GM10248 (cell line): Measurements from ENCODE around the gene PCLAF.
"Not testable (repeated sequence)": the region's sequence is repeated elsewhere in the genome, so short reads cannot be mapped to it uniquely, and the experiment has no call there.

Experiments used
- CTCF ChIA-PET: fragments of 300-600 bp; sonication (Branson Sonifier 250); formaldehyde crosslinking; extraction: SDS; loops from one replicate; lab custom pipeline; 2021; ENCODE audit warnings: antibody characterized with exemption; lab: Yijun Ruan, JAX
- POLR2A ChIA-PET: fragments of 350-650 bp; sonication (Branson Sonifier 250); formaldehyde crosslinking; extraction: SDS; loops from one replicate; lab custom pipeline; 2020; ENCODE audit warnings: antibody characterized with exemption; lab: Yijun Ruan, JAX
- DNase-seq: peaks from one replicate; pipeline ENCODE4 v3.0.0; 2012; ENCODE audit errors: extremely low spot score
- TF ChIP-seq, protein P1 (sequence below): IDR thresholded peaks from 2 replicates; pipeline ENCODE4 v1.5.1; 2012; ENCODE audit warnings: mild to moderate bottlenecking, low read depth; ENCODE audit errors: extremely low read depth, missing control alignments, control extremely low read depth

PCLAF gene

DNA sequence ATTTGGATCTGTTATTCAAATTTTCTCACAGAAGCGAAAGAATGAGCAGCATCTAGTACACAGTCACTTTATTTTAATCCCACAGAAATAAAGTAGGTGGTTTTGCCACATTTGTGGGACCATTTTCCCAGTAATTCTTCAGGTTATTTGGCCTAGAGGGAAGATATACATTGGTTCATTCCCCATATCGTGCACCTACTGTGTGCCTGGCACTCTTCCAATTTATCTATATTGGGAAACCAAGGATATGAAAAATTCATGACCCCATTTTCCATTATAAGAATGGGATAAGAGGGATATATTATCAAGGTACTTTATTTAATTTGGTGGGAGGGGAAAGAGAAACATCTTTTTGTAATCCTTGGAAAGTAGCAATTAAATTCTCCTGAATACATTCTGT lies 41.5 kb upstream of the PCLAF start:
- DNase-seq = no peak
- ChIA-PET POLR2A (no interaction called here), CTCF (no interaction called here)
- TF ChIP-seq, protein P1, sequence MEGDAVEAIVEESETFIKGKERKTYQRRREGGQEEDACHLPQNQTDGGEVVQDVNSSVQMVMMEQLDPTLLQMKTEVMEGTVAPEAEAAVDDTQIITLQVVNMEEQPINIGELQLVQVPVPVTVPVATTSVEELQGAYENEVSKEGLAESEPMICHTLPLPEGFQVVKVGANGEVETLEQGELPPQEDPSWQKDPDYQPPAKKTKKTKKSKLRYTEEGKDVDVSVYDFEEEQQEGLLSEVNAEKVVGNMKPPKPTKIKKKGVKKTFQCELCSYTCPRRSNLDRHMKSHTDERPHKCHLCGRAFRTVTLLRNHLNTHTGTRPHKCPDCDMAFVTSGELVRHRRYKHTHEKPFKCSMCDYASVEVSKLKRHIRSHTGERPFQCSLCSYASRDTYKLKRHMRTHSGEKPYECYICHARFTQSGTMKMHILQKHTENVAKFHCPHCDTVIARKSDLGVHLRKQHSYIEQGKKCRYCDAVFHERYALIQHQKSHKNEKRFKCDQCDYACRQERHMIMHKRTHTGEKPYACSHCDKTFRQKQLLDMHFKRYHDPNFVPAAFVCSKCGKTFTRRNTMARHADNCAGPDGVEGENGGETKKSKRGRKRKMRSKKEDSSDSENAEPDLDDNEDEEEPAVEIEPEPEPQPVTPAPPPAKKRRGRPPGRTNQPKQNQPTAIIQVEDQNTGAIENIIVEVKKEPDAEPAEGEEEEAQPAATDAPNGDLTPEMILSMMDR = no peak

DNA sequence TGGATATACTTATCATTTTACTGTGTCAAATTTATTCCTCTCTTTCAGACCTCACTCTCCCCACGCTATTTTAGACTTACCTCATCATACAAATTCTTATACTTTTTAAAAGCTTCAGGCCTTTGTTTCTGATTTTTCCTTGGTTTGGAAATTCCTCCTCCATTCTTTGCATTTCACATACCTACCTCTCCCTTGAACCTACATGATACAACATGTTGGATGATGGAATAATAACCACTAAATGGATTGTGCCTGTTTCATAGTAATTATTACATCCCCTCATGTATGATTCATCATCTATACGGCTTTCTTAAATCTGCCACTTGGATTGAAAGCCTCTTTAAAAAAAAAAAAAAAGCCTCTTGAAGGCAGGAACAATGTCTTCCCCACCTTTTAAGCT lies 31.0 kb upstream of the PCLAF start:
- TF ChIP-seq, protein P1 = no peak
- POLR2A ChIA-PET = no interaction called here
- CTCF ChIA-PET = interaction anchor here (0.8 to 1.5 kb wide), 2 partner anchors 8 to 13 kb away, joined by 3 to 5 read pairs; no protein-coding TSS in a partner anchor
- no peak for DNase-seq

DNA sequence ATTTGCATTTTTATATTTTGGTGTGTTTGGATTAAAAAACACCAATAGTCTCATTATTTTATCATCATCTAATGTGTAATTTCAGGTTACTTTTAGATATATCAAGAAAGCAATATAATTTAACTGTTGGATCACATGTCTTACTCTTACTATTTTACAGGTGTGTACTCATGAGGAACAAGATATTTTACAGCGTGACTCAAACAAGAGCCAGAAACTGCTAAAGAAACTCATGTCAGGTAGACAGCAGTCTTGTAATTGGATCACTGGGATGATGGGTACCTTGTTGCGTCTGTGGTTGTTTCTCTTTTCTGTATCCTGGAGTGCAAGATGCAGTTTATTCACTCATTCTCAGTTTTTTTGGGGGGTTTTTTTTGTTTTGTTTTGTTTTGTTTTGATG lies 19.3 kb upstream of the PCLAF start:
- ChIA-PET POLR2A (no interaction called here), CTCF (no interaction called here)
- TF ChIP-seq, protein P1 = no peak
- DNase-seq = no peak

DNA sequence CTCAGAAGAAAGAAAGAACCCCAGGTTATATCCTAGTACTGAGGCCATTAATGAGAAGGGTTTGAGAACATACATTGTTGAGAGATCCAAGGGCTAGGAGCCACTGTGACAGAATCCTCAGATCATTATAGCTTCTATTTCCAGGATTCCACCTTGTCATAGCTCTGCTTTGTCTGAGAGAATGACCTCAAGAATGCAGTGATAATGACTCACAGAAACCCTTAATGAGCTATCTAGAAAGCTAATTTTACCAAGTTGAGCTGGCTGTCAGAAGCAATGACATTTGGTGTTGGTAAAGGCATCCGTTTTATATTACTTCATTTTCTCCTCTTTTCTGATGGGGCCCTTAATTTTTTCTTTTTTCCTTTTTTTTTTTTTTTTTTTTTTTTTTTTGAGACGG lies 17.3 kb upstream of the PCLAF start:
- ChIA-PET CTCF (interaction anchor here (0.9 to 1.6 kb wide), 4 partner anchors 11 to 15 kb away, joined by 3 to 9 read pairs (median 4); partner anchors contain the start of gene TRIP4), POLR2A (no interaction called here)
- TF ChIP-seq, protein P1 = no peak
- no peak for DNase-seq

DNA sequence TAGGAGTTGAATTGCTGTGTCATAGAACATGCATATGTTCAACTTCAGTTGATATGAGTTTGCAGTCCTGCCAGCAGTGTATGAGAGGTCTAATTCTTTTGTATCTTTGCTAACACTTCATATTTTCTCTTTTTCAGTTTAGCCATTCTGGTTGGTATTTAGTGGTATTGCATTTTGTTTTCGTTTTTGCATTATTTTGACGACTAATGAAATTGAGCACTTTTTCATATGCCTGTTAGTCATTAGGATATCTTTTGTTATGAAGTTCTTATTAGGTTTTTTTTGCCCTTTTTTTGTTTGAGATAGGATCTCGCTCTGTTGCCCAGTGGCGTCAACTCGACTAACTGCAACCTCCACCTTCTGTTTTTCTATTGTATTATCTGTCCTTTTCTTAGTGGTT lies 15.5 kb upstream of the PCLAF start:
- POLR2A ChIA-PET = no interaction called here
- no peak for DNase-seq
- TF ChIP-seq, protein P1 = no peak
- CTCF ChIA-PET = no interaction called here

DNA sequence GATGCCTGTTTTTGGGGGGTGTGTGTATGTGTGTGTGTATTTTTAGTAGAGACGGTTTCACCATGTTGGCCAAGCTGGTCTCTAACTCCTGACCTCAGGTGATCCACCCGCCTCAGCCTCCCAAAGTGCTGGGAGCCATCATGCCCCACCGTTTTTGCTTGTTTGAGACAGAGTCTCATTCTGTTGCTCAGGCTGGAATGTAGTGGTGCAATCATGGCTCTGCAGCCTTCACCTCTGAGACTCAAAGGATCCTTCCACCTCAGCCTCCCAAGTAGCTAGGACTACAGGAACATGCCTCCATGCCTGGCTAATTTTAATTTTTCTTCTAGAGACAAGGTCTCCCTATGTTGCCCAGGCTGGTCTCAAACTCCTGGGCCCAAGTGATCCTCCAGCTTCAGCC lies 11.2 kb upstream of the PCLAF start:
- DNase-seq, POLR2A ChIA-PET, CTCF ChIA-PET: not testable (repeated sequence)

DNA sequence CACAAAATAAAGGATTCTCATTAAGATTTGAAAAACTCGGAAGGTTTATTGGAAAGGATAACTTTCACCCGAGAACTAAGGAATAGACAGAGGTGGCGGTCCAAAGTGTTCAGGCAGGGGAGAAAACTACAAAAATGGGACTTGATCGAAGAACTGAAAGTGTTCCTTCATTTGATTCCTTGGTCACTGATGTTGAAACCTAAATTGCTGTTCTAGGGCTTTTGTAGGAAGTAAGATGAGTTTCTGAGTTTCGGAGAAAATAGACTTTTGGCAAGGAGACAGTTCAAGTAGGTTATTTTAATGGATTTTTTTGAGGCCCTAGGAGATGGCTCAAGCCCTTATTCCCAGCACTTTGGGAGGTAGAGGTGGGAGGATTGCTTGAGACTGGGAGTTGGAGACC lies 7.8 kb upstream of the PCLAF start:
- DNase-seq = no peak
- POLR2A ChIA-PET = no interaction called here
- CTCF ChIA-PET = no interaction called here
- TF ChIP-seq, protein P1 = no peak
